Tibial artery (tissue), 4 donors: ENCODE measurements around the gene CA6.

ENCODE experiments used
- DNase-seq, 2 donors: peaks; one replicate each; pipeline ENCODE4 v3.0.0-alpha.2; 2019
- H3K27ac ChIP-seq, 2 donors: fragments of 200-600 bp; sonication (generic) in 1 of 2; 1 replicate in 1 of 2; 2 replicates in 1 of 2; pipeline ENCODE4 v1.5.1; 2018 to 2019; ENCODE audit warnings: mild to moderate bottlenecking in 1 of 2
- H3K27me3 ChIP-seq, 2 donors: fragments of 200-600 bp; sonication (generic) in 1 of 2; one replicate each; pipeline versions ENCODE4 v1.5.1 to v1.6.0; 2016 to 2019
- H3K36me3 ChIP-seq, 3 donors: fragments of 200-600 bp; sonication (generic) in 2 of 3; one replicate each; pipeline ENCODE4 v1.5.1; 2016 to 2019; ENCODE audit warnings: mild to moderate bottlenecking in 2 of 3
- H3K4me1 ChIP-seq, 4 donors: fragments of 200-600 bp; sonication (generic) in 2 of 4; 1 replicate in 3 of 4; 2 replicates in 1 of 4; pipeline ENCODE4 v1.5.1; 2016 to 2019
- H3K4me3 ChIP-seq, 2 donors: fragments of 200-600 bp; sonication (generic) in 1 of 2; 1 replicate in 1 of 2; 2 replicates in 1 of 2; pipeline ENCODE4 v1.5.1; 2018 to 2019; ENCODE audit warnings: mild to moderate bottlenecking in 2 of 2
- H3K9me3 ChIP-seq, 3 donors: fragments of 200-600 bp; sonication (generic) in 1 of 3; one replicate each; pipeline ENCODE4 v1.5.1; 2016 to 2019
- CTCF ChIP-seq, 2 experiments: fragments of 200-600 bp in 1 of 2; fragments of 450-650 bp in 1 of 2; IDR thresholded peaks; one replicate each; pipeline ENCODE4 v1.5.1; 2017 to 2019; ENCODE audit warnings: antibody characterized with exemption in 2 of 2, mild to moderate bottlenecking in 1 of 2, moderate library complexity in 1 of 2
- intact Hi-C: fragments of 100-400 bp; cut with DNase I; formaldehyde crosslinking; loops from one replicate; pipeline ENCODE4 v1.15.0; 2023; ENCODE audit warnings: low total_unique reads

The CA6 gene

GRCh38 chr1:8938232-8938999 is 7.3 kb upstream of the CA6 start:
- no peaks in the 10 kb centered on the region for H3K4me1 ChIP-seq
- no peak for DNase-seq
- H3K36me3 ChIP-seq: no peaks in the 10 kb centered on the region
- intact Hi-C loops: no loop called here
- no peak for TF ChIP-seq CTCF (IDR thresholded peaks at IDR 0.05)
- H3K27me3 ChIP-seq: no peaks in the 10 kb centered on the region
- no peaks in the 10 kb centered on the region for H3K9me3 ChIP-seq
- no peak overlapping the region for H3K27ac ChIP-seq
- no peak overlapping the region for H3K4me3 ChIP-seq

- Histone ChIP-seq H3K36me3 (no peaks in the 10 kb centered on the region), H3K27me3 (no peaks in the 10 kb centered on the region), H3K4me3 (no peak overlapping the region), H3K9me3 (no peaks in the 10 kb centered on the region), H3K4me1 (no peaks in the 10 kb centered on the region), H3K27ac (no peak overlapping the region)
- intact Hi-C loops: no loop called here
- no peak for DNase-seq
- TF ChIP-seq CTCF (IDR thresholded peaks at IDR 0.05): no peak
Measured at GRCh38 chr1:8939000-8939265, 6.7 kb upstream of the CA6 start.

GRCh38 chr1:8939362-8939995 is 6.2 kb upstream of the CA6 start:
- TF ChIP-seq CTCF (IDR thresholded peaks at IDR 0.05): no peak
- no peak overlapping the region for H3K27ac ChIP-seq
- intact Hi-C loops: no loop called here

GRCh38 chr1:8941906-8942305 is 3.8 kb upstream of the CA6 start:
- Histone ChIP-seq H3K36me3 (no peaks in the 10 kb centered on the region), H3K9me3 (no peaks in the 10 kb centered on the region), H3K27ac (no peak overlapping the region), H3K27me3 (no peaks in the 10 kb centered on the region), H3K4me3 (no peak overlapping the region), H3K4me1 (no peaks in the 10 kb centered on the region)
- no peak for DNase-seq
- intact Hi-C loops: no loop called here
- no peak for TF ChIP-seq CTCF (IDR thresholded peaks at IDR 0.05)

More at GRCh38 chr1:8939362-8939995, 6.2 kb upstream of the CA6 start:
- H3K9me3 ChIP-seq: no peaks in the 10 kb centered on the region
- no peak overlapping the region for H3K4me3 ChIP-seq
- no peaks in the 10 kb centered on the region for H3K27me3 ChIP-seq
- DNase-seq: no peak
- H3K4me1 ChIP-seq: no peaks in the 10 kb centered on the region
- H3K36me3 ChIP-seq: no peaks in the 10 kb centered on the region

GRCh38 chr1:8943498-8944405 is 1.9 kb upstream of the CA6 start:
- Histone ChIP-seq H3K9me3 (no peaks in the 10 kb centered on the region), H3K36me3 (no peaks in the 10 kb centered on the region), H3K27me3 (no peaks in the 10 kb centered on the region), H3K4me3 (no peak overlapping the region), H3K4me1 (no peaks in the 10 kb centered on the region), H3K27ac (no peak overlapping the region)
- TF ChIP-seq CTCF (IDR thresholded peaks at IDR 0.05): no peak
- DNase-seq: no peak
- intact Hi-C loops: no loop called here
